Ovary (tissue), 9 donors: ENCODE results near the gene BAHCC1. TPM values are rescaled to one million over a fixed set of nuclear protein-coding genes. Genes with fewer than 3 reads are reported as not detected.

ENCODE experiments used
- DNase-seq, 5 donors: peaks; one replicate each; pipeline ENCODE4 v3.0.0-alpha.2; 2019 to 2020
- H3K27ac ChIP-seq, 2 donors: fragments of 200-600 bp; one replicate each; pipeline versions ENCODE4 v1.5.1 to v1.8.0; 2019 to 2022
- H3K27me3 ChIP-seq: fragments of 200-600 bp; one replicate; pipeline ENCODE4 v1.8.0; 2022
- H3K36me3 ChIP-seq: fragments of 200-600 bp; sonication (generic); one replicate; pipeline ENCODE4 v1.5.1; 2019
- H3K4me1 ChIP-seq: one replicate; pipeline ENCODE4 v1.8.1; 2013; ENCODE audit warnings: mild to moderate bottlenecking, moderate library complexity; ENCODE audit not compliant: insufficient read depth
- H3K4me3 ChIP-seq: fragments of 200-600 bp; sonication (generic); one replicate; pipeline ENCODE4 v1.5.1; 2017
- H3K9me3 ChIP-seq, 2 donors: fragments of 200-600 bp in 1 of 2; sonication (generic) in 1 of 2; one replicate each; pipeline versions ENCODE4 v1.5.1 to v1.8.1; 2013 to 2019; ENCODE audit warnings: mild to moderate bottlenecking in 1 of 2, moderate library complexity in 1 of 2
- EP300 ChIP-seq: sonication (generic); formaldehyde crosslinking; IDR thresholded peaks from one replicate; pipeline ENCODE4 v1.6.1; 2017; ENCODE audit warnings: antibody characterized with exemption
- POLR2A ChIP-seq: fragments of 450-650 bp; IDR thresholded peaks from one replicate; pipeline ENCODE4 v1.6.1; 2017; ENCODE audit warnings: antibody characterized with exemption, mild to moderate bottlenecking, moderate library complexity
- WGBS, 3 donors: extraction: QIAGEN DNeasy Blood & Tissue Kit in 1 of 3; methylation state at CpG; one replicate each; pipeline versions ENCODE4 v1.1.5 to v1.1.7; 2013 to 2017; 5-methylcytosine and 5-hydroxymethylcytosine counted together
- intact Hi-C, 4 donors: fragments of 100-400 bp; cut with DNase I; formaldehyde crosslinking; loops; one replicate each; pipeline versions ENCODE4 v1.11.0 to v1.15.1; 2022 to 2023
- polyA plus RNA-seq, 2 donors: library from polyadenylated mRNA; stranded (reverse); fragments of 200-250 nt in 1 of 2; fragments of 350-450 nt in 1 of 2; fragmentation: Illumina TruSeq in 1 of 2; extraction: RNeasy Lipid Tissue Mini Kit (QIAGEN cat#74804) in 1 of 2; gene quantifications; one replicate each; pipeline ENCODE4 v1.2.3, GENCODE V29; 2013 to 2014
- total RNA-seq, 7 donors: library from RNA; depleted of rRNA in 2 of 7; stranded (reverse); fragments of >200 nt in 2 of 7; fragmentation: NEBNext Ultra II Directional in 3 of 7; extraction: Animal tissue kit (Norgen Biotek cat#: 25700) in 3 of 7; gene quantifications; one replicate each; pipeline versions ENCODE4 v1.1.0 to v1.2.4, GENCODE V29; 2016 to 2023
- TF ChIP-seq, protein P1 (sequence below), 3 donors: fragments of 450-650 bp in 2 of 3; fragments of 200-600 bp in 1 of 3; IDR thresholded peaks; one replicate each; pipeline versions ENCODE4 v1.5.1 to v1.8.0; 2016 to 2022; ENCODE audit warnings: antibody characterized with exemption in 3 of 3, mild to moderate bottlenecking in 1 of 3
- donor health status: DM: no; HTN: no; CAD: no; lungs with moderate emphysema.
- donor health status: DM: no; HTN: no; CAD: no.
- donor health status: Bipolar disorder and iron deficiency.
- donor health status: DM: yes; HTN: yes; CAD: no.
- donor health status: DM: no; HTN: no; CAD: no.
- donor health status: DM: yes; HTN: yes; CAD: no.

Gene BAHCC1
- total and polyA plus RNA-seq, 9 donors = 1.9 to 31.9 (median 18.4) TPM

DNA sequence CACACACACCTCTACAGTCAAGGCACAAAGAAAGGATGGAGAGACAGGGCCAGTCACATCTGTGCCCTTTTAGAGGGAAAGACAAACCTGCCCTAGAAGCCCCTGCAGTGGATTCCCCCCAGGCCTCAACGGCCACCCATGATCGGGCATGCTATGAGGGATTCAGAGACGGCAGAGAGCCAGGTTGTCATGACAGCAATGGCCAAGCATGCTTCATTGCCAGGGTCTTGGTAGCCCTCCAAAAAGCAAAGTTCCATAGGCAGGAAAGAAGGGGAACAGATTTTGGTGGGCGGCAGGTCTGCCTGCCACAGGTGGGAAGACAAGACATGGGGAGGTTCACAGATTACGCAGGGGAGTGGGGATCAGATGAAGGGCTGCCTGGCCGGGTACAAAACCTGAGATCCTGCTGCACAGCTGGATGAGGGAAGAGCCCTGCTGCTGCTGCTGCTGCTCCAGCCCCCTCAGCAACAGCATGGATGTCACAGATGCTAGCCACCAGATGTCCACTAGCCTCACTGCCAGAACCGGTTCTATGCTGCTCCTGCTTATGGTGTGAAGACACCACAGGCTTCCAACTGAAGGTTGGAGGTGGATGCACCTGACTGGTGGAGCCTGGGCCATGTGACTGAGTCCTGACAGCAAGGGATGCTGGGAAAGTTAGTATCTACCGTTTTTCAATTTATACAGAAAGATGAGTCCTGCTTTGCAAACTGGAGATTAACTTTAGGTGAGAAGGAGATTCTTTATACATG is 99.5 kb downstream of the BAHCC1 start:
- no peak for TF ChIP-seq EP300
- TF ChIP-seq, protein P1, sequence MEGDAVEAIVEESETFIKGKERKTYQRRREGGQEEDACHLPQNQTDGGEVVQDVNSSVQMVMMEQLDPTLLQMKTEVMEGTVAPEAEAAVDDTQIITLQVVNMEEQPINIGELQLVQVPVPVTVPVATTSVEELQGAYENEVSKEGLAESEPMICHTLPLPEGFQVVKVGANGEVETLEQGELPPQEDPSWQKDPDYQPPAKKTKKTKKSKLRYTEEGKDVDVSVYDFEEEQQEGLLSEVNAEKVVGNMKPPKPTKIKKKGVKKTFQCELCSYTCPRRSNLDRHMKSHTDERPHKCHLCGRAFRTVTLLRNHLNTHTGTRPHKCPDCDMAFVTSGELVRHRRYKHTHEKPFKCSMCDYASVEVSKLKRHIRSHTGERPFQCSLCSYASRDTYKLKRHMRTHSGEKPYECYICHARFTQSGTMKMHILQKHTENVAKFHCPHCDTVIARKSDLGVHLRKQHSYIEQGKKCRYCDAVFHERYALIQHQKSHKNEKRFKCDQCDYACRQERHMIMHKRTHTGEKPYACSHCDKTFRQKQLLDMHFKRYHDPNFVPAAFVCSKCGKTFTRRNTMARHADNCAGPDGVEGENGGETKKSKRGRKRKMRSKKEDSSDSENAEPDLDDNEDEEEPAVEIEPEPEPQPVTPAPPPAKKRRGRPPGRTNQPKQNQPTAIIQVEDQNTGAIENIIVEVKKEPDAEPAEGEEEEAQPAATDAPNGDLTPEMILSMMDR (IDR thresholded peaks at IDR 0.05) = no peak
- TF ChIP-seq POLR2A = no peak
- H3K36me3 ChIP-seq = no peaks in the 10 kb centered on the region

DNA sequence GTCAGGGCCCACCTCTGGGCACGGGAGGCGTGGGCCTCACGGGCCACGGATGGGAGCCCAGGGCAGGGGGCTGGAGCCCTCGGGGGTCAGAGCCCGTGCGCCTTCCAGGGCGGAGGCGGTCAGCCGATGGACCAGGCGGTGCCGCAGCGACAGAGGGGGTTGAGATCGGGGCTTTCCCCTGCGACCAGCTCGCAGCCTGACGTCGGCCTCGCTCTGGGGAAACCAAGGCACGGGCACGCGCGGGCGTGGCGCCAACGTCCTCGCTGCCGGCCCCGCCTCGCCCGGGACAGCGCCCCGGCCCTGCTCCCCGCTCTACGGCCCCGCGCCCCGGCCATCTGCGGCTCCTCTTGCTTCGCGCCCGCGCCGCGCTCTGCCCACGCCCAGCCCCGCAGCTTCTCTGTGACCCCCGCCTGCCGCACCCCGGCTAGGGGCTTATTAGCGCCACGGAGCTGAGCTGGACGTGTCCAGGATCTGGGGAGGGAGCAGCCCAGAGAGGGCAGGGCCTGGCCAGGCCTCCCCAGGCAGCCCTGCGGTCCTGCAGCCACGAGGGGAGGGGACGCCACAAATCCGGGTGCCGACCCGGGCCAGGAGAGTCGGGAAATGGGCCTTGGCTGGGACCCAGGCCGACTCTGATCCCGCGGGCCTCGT is 103.8 kb downstream of the BAHCC1 start:
- no peak for DNase-seq
- intact Hi-C loops = no loop called here
- no peaks in the 10 kb centered on the region for H3K36me3 ChIP-seq
- H3K4me1 ChIP-seq = no peaks in the 10 kb centered on the region
- no peak overlapping the region for H3K27ac ChIP-seq
- H3K27me3 ChIP-seq = no peaks in the 10 kb centered on the region
- 69 to 86% (median 77%) methylated on average over 59 to 64 of the region's 64 CpGs for WGBS, 3 donors
- TF ChIP-seq EP300 (no peak), POLR2A (no peak)
- TF ChIP-seq, protein P1 (IDR thresholded peaks at IDR 0.05) = no peak
- no peak overlapping the region for H3K4me3 ChIP-seq
- H3K9me3 ChIP-seq = no peaks in the 10 kb centered on the region

More for the DNA sequence above, 99.5 kb downstream of the BAHCC1 start:
- intact Hi-C loops = no loop called here
- Histone ChIP-seq H3K4me1 (no peaks in the 10 kb centered on the region), H3K4me3 (no peak overlapping the region), H3K27me3 (no peaks in the 10 kb centered on the region), H3K9me3 (no peaks in the 10 kb centered on the region), H3K27ac (no peak overlapping the region)
- 23 to 27% (median 24%) methylated on average over 7 to 8 of the region's 8 CpGs for WGBS, 3 donors
- no peak for DNase-seq

DNA sequence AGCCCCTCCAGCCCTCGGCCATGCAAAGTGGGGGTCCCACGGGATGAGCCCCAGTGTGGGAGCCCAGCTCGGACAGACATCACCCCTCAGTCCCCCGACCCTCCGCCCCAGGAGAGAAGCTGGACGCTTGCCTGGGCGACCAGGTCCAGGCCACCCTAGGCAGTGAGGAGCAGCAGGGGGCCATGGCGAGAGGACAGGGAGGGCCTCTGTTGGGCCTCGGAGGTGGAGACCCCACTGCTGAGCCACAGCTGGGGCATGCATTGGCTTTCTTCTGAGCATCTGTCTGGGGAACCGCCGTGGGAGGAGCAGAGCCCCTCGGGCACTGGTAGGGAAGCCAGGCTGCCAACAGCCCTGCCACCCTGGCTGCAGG is 104.3 kb downstream of the BAHCC1 start:
- no peak for TF ChIP-seq POLR2A
- intact Hi-C loops = no loop called here
- H3K36me3 ChIP-seq = no peaks in the 10 kb centered on the region
- 59 to 72% (median 63%) methylated on average over 11 to 12 of the region's 12 CpGs for WGBS, 3 donors
- H3K27me3 ChIP-seq = no peaks in the 10 kb centered on the region
- no peaks in the 10 kb centered on the region for H3K4me1 ChIP-seq
- no peaks in the 10 kb centered on the region for H3K9me3 ChIP-seq
- H3K4me3 ChIP-seq = no peak overlapping the region
- DNase-seq = no peak
- H3K27ac ChIP-seq = no peak overlapping the region

DNA sequence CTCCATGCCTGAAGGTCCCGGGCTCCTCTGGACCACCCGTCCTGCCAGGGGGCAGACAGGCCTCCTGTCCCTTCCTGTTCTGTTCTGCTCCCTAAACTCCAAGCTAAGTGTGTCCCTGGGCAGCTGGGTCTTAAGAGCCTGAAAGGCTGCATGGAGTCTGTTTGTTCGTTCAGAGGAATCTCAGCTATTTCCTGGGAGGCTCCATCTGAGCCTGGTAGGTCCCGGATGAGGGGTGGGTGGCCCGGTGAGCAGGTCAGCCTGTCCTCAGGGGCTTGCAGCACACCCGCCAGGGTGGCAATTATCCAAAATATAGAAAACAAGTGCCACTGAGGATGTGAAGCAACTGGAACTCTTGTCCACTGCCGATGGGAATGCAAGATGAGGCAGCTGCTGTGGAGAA is 104.8 kb downstream of the BAHCC1 start:
- no peaks in the 10 kb centered on the region for H3K9me3 ChIP-seq
- no peak for TF ChIP-seq EP300
- no peak for TF ChIP-seq POLR2A
- TF ChIP-seq, protein P1 (IDR thresholded peaks at IDR 0.05) = no peak
- H3K4me3 ChIP-seq = no peak overlapping the region
- intact Hi-C loops = no loop called here
- 20 to 36% (median 23%) methylated on average over 7 of the region's 7 CpGs for WGBS, 3 donors
- no peak overlapping the region for H3K27ac ChIP-seq
- no peaks in the 10 kb centered on the region for H3K27me3 ChIP-seq
- no peaks in the 10 kb centered on the region for H3K36me3 ChIP-seq
- DNase-seq = no peak
- no peaks in the 10 kb centered on the region for H3K4me1 ChIP-seq

DNA sequence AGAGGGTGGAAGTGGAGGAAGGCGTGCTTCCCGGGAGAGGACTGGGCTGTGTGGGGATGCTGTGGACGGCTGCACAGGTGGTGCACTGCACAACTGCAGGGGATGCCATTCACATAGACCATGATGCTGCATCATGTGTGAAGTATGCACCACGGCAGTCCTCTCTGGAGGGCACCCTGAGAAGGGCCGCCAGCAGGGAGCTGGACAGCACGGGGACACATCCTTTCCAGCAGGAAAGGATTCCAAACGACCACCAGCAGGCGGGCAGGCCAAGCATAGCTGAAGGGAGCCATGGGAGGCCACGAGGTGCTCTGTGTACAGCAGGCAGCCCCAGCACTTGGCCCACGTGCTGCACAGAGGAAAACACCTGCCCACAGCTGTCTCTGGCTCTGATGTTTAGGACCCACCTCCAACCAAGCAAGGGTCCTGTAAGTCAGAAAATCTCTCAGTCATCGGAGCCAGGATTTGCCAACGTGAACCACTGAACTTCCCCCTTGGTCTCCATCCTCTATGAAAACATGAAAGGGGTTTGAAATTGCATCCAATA is 107.3 kb downstream of the BAHCC1 start:
- no peaks in the 10 kb centered on the region for H3K4me1 ChIP-seq
- TF ChIP-seq EP300 (no peak), POLR2A (no peak)
- TF ChIP-seq, protein P1 (IDR thresholded peaks at IDR 0.05) = no peak
- no peaks in the 10 kb centered on the region for H3K27me3 ChIP-seq
- 28 to 45% (median 37%) methylated on average over 12 of the region's 12 CpGs for WGBS, 3 donors
- no peak overlapping the region for H3K4me3 ChIP-seq
- DNase-seq = no peak
- intact Hi-C loops = no loop called here
- H3K36me3 ChIP-seq = no peaks in the 10 kb centered on the region
- no peak overlapping the region for H3K27ac ChIP-seq
- no peaks in the 10 kb centered on the region for H3K9me3 ChIP-seq
